Mesothelial cell of epicardium (in vitro differentiated cells): ENCODE data around the gene LDLRAD4. TPM values are rescaled to one million over a fixed set of nuclear protein-coding genes. Genes with fewer than 3 reads are reported as not detected.

Experiments
- DNase-seq, 2 experiments: peaks; one replicate each; pipeline ENCODE4 v3.0.0; 2021; ENCODE audit warnings: low spot score in 2 of 2; ENCODE audit not compliant: unreplicated experiment in 2 of 2
- H3K27ac Mint-ChIP-seq: 2 replicates; pipeline ENCODE4 v1.8.0; 2021; ENCODE audit warnings: mixed read lengths
- H3K27me3 Mint-ChIP-seq: 2 replicates; pipeline ENCODE4 v1.8.0; 2021; ENCODE audit warnings: low read depth, mixed read lengths
- H3K36me3 Mint-ChIP-seq: 2 replicates; pipeline ENCODE4 v1.8.0; 2021; ENCODE audit warnings: mixed read lengths
- H3K4me1 Mint-ChIP-seq: 2 replicates; pipeline ENCODE4 v1.8.0; 2021; ENCODE audit warnings: mixed read lengths
- H3K4me3 Mint-ChIP-seq: 2 replicates; pipeline ENCODE4 v1.8.0; 2021; ENCODE audit warnings: mild to moderate bottlenecking, moderate library complexity, mixed read lengths
- H3K9me3 Mint-ChIP-seq: 2 replicates; pipeline ENCODE4 v1.8.0; 2021; ENCODE audit warnings: mixed read lengths
- total RNA-seq: library from RNA; stranded (reverse); gene quantifications from 3 replicates; pipeline ENCODE4 v1.2.1, GENCODE V29; 2021
- TF ChIP-seq, protein P1 (sequence below): fragments of 200-600 bp; sonication (generic); IDR thresholded peaks from one replicate; pipeline ENCODE4 v1.5.0; 2021; ENCODE audit warnings: antibody characterized with exemption; ENCODE audit not compliant: unreplicated experiment

The LDLRAD4 gene
- total RNA-seq, 1 donor from 2014 or later = 29.7 TPM

DNA sequence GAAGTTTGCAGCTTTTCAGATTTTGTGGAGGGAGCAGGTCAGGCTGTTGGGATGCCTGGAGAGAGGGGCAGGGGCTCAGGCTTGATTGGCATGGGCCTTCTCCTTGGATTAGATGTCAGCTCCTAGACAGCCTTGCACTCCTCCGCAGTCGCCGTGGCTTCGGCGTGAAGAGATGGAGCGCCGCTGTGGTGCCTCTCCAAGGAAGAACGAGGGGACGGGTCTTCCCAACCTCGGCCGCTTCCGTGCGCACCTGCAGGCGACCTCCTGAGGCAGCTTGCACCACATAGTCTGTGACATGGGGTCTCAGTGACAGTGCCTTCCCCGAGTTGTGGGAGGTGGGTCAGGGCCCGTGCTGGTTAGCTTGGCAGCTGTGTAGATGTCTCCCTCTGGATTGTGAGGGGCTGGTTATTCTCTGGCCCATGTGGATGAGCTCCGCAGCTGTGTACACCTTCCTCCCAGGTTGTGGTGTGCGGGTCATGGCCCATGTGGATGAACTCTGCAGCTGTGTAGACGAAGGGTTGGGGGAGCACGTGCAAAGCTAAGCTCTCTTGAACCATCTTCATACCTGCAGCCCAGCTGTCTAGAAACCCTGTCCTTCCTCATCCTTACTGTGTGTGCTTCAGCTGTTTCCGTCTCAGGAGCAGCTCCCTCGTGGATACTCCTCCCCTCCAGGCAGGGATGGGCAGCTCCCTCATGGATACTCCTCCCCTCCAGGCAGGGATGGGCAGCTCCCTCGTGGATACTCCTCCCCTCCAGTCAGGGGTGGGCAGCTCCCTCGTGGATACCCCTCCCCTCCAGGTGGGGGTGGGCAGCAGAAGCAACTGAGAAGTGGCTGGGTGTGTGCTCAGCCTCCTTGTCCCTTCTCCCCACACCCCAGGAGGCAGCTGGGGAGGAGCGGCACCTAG lies 170.3 kb downstream of the LDLRAD4 start:
- H3K27me3 Mint-ChIP-seq = no peaks in the 10 kb centered on the region
- TF ChIP-seq, protein P1, sequence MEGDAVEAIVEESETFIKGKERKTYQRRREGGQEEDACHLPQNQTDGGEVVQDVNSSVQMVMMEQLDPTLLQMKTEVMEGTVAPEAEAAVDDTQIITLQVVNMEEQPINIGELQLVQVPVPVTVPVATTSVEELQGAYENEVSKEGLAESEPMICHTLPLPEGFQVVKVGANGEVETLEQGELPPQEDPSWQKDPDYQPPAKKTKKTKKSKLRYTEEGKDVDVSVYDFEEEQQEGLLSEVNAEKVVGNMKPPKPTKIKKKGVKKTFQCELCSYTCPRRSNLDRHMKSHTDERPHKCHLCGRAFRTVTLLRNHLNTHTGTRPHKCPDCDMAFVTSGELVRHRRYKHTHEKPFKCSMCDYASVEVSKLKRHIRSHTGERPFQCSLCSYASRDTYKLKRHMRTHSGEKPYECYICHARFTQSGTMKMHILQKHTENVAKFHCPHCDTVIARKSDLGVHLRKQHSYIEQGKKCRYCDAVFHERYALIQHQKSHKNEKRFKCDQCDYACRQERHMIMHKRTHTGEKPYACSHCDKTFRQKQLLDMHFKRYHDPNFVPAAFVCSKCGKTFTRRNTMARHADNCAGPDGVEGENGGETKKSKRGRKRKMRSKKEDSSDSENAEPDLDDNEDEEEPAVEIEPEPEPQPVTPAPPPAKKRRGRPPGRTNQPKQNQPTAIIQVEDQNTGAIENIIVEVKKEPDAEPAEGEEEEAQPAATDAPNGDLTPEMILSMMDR = no peak
- H3K36me3 Mint-ChIP-seq = no peaks in the 10 kb centered on the region
- H3K9me3 Mint-ChIP-seq = peaks cover 5% of the 10 kb centered on the region
- H3K4me1 Mint-ChIP-seq = peaks cover 16% of the 10 kb centered on the region
- DNase-seq = no peak
- H3K4me3 Mint-ChIP-seq = no peak overlapping the region
- peak overlapping the region; percentile 56 for H3K27ac Mint-ChIP-seq

DNA sequence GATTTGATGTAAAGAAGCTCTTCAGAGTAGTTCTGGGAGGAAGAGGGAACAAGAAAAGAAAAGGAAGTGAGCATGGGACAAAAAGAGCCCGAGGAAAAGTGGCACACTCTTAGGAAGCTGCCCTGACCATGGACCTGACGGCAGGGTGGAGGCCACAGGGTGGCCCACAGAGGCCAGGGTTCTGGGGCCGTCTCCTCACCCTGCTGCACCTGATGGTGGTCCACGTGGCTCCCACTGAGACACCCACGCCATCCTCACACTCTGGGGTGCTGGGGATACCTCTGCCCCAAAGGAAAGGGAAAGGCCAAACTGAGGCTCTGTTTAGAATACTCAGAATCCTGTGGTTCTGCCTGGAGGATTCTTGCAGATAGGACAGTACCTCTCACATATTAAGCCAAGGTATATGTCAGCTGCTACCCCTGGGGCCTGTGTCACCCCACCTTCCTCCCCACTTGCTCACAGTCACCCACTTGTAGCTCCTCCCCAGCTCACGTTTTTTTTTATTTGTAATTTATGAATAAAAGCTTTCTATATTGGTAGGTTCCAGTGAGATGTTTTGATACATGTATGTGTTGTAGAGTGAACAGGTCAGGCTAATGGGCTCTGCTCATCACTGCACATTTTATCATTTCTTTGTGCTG lies 171.1 kb downstream of the LDLRAD4 start:
- Mint-ChIP-seq H3K9me3 (peaks cover 2% of the 10 kb centered on the region), H3K4me1 (peaks cover 16% of the 10 kb centered on the region), H3K36me3 (no peaks in the 10 kb centered on the region), H3K4me3 (no peak overlapping the region), H3K27me3 (no peaks in the 10 kb centered on the region), H3K27ac (peak overlapping the region; percentile 56)
- no peak for DNase-seq
- TF ChIP-seq, protein P1 = no peak

DNA sequence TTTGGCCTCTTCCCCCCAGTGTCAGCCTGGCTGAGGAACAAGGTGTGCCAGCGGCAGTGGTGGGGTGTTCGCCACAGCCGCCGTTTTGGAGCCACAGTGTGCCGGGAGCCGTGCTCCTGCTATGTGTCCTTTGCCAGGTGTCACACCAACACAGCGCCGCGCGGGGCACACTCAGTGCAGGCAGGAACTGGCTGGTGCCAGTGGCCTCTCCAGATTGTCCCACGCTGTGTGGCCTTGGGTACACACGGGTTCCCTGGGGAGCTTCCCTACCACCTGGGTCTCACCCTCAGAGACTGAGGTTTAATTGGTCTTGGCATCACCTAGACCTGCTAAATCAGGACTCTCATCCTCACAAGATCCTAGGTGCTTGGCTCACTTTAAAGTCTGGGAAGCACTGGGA lies 171.6 kb downstream of the LDLRAD4 start:
- H3K36me3 Mint-ChIP-seq = no peaks in the 10 kb centered on the region
- no peak overlapping the region for H3K4me3 Mint-ChIP-seq
- no peak overlapping the region for H3K27ac Mint-ChIP-seq
- no peak for DNase-seq
- H3K4me1 Mint-ChIP-seq = peaks cover 16% of the 10 kb centered on the region
- H3K9me3 Mint-ChIP-seq = no peaks in the 10 kb centered on the region
- H3K27me3 Mint-ChIP-seq = no peaks in the 10 kb centered on the region
- TF ChIP-seq, protein P1 = no peak

DNA sequence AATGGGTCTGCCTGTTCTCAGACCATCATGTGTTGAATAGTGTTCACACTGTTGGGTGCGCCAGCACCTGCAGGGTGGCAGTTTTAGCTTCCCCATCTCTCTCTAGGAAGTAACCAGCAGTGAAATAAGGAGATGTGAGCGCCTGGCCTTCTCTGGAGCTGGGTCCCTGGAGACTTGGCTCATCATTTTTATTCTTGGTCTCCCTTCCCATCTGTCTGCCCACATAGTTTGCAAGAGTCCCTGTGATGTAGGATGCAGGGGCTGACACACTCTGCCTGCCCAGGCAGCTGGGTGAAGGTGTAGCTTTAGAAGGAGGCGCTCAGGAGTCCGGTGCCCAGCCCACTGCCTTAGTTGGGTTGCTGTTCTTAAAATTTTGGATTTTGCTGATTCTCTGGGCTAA lies 172.2 kb downstream of the LDLRAD4 start:
- Mint-ChIP-seq H3K36me3 (no peaks in the 10 kb centered on the region), H3K4me3 (no peak overlapping the region), H3K4me1 (peaks cover 16% of the 10 kb centered on the region), H3K27me3 (no peaks in the 10 kb centered on the region), H3K27ac (no peak overlapping the region), H3K9me3 (no peaks in the 10 kb centered on the region)
- TF ChIP-seq, protein P1 = no peak
- peak in 1 of 2 experiments; percentile 11 for DNase-seq

DNA sequence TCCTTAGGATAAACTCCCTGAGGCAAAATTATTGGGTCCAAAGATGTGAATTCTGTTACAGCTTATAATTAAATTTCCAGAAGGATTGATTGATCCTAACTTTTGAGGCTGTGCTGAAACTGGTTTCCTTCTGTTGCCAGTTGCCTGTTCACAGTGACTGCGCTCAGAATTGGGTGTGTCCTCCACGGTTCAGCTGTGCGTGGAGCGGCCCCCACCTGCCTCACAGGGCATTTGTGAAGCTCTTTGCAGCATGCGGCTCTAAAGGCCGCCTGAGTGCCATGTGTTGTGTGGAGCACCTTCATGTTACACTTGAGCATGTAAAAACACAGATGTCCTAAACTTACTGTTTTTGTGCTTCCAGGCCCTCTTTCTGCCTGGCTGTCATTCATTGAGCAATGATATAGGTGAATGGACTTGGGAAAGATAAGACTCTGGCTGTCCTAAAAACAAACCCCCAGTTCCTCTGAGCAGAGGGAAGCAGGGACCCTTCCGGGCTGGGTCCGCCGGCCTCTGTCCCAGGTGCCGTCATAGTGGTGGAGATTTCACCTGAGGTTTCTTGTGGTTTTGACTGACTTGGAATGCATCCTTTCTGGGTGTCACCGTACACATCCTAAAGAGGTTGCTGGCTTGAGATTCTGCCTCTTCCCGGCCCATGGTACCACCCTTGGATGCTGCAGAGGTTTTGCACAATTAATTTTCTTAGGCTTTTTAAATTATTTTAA lies 173.6 kb downstream of the LDLRAD4 start:
- no peak for DNase-seq
- Mint-ChIP-seq H3K27me3 (no peaks in the 10 kb centered on the region), H3K4me1 (peaks cover 16% of the 10 kb centered on the region), H3K4me3 (no peak overlapping the region), H3K36me3 (no peaks in the 10 kb centered on the region), H3K9me3 (no peaks in the 10 kb centered on the region), H3K27ac (no peak overlapping the region)
- TF ChIP-seq, protein P1 = no peak
